ENCODE results near the gene HMGN4. TPM values are rescaled to one million over a fixed set of nuclear protein-coding genes. Genes with fewer than 3 reads are reported as not detected.

The HMGN4 gene
- total and polyA plus RNA-seq, 9 of the 15 experiments (the other 6 are each of a cell fraction or from before 2014, with no cell fraction given): 35.4 to 134 (median 94.1) TPM

DNA sequence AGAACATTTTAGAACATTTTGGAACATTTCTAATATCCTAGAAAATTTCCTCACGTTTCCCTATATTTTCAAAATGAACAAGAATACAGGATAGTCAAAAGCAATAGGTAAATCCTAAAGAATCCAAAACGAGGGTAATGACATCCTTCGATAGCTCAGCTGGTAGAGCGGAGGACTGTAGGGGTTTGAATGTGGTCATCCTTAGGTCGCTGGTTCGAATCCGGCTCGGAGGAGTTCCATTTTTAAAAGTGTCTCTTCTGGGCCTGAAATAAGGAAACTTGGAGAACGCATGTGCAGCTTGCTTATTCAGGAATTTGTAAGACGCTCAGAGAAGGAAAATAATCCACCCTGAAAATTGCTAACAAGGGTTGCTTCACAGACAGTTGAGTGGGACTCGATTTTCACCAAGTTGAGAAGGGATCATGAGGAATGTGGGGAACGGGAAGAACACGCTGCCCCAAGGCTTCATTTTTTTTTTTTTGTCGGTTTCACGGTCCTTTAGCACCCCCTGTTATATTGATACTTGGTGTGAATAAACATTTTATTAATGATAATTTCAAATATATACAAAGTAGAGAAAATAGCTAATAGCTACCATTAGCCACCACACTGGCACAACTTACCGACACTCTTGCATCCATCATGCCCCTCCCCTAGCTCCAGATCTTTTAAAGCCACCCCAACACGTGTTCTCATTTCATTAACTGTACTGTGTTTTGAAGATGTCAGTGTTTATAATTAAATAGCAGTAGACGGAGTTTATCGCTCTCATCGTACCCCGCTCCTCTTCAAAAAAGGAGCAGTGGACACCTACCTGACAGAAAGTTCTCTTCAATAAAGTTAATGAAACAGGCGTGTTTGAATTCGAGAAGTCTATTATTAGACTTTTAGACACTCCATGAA is 56.8 kb downstream of the HMGN4 start (continued):
- no peak for TF ChIP-seq NR2C2 (CRISPR knock-in tag; IDR thresholded peaks at IDR 0.05)
- TF ChIP-seq NR2C2 (tag; IDR thresholded peaks at IDR 0.05): no peak
- TF ChIP-seq NR4A1 (CRISPR knock-in tag; IDR thresholded peaks at IDR 0.05): no peak
- no peak for TF ChIP-seq NR4A1 (tag; IDR thresholded peaks at IDR 0.05)
- TF ChIP-seq CBFA2T3 (IDR thresholded peaks at IDR 0.05): no peak
- TF ChIP-seq, protein P1, sequence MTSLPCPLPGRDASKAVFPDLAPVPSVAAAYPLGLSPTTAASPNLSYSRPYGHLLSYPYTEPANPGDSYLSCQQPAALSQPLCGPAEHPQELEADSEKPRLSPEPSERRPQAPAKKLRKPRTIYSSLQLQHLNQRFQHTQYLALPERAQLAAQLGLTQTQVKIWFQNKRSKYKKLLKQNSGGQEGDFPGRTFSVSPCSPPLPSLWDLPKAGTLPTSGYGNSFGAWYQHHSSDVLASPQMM (CRISPR knock-in tag; IDR thresholded peaks at IDR 0.05): no peak
- TF ChIP-seq, protein P2, sequence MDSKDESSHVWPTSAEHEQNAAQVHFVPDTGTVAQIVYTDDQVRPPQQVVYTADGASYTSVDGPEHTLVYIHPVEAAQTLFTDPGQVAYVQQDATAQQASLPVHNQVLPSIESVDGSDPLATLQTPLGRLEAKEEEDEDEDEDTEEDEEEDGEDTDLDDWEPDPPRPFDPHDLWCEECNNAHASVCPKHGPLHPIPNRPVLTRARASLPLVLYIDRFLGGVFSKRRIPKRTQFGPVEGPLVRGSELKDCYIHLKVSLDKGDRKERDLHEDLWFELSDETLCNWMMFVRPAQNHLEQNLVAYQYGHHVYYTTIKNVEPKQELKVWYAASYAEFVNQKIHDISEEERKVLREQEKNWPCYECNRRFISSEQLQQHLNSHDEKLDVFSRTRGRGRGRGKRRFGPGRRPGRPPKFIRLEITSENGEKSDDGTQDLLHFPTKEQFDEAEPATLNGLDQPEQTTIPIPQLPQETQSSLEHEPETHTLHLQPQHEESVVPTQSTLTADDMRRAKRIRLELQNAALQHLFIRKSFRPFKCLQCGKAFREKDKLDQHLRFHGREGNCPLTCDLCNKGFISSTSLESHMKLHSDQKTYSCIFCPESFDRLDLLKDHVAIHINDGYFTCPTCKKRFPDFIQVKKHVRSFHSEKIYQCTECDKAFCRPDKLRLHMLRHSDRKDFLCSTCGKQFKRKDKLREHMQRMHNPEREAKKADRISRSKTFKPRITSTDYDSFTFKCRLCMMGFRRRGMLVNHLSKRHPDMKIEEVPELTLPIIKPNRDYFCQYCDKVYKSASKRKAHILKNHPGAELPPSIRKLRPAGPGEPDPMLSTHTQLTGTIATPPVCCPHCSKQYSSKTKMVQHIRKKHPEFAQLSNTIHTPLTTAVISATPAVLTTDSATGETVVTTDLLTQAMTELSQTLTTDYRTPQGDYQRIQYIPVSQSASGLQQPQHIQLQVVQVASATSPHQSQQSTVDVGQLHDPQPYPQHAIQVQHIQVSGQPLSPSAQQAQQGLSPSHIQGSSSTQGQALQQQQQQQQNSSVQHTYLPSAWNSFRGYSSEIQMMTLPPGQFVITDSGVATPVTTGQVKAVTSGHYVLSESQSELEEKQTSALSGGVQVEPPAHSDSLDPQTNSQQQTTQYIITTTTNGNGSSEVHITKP (IDR thresholded peaks at IDR 0.05; ENCODE audit: partially characterized antibody): no peak
- TF ChIP-seq, protein P3, sequence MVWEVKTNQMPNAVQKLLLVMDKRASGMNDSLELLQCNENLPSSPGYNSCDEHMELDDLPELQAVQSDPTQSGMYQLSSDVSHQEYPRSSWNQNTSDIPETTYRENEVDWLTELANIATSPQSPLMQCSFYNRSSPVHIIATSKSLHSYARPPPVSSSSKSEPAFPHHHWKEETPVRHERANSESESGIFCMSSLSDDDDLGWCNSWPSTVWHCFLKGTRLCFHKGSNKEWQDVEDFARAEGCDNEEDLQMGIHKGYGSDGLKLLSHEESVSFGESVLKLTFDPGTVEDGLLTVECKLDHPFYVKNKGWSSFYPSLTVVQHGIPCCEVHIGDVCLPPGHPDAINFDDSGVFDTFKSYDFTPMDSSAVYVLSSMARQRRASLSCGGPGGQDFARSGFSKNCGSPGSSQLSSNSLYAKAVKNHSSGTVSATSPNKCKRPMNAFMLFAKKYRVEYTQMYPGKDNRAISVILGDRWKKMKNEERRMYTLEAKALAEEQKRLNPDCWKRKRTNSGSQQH (CRISPR knock-in tag; IDR thresholded peaks at IDR 0.05): peak; percentile 29; the same call in 1 of the 2 replicates
- TF ChIP-seq, protein P4, sequence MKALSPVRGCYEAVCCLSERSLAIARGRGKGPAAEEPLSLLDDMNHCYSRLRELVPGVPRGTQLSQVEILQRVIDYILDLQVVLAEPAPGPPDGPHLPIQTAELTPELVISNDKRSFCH (CRISPR knock-in tag; IDR thresholded peaks at IDR 0.05): no peak
- TF ChIP-seq, protein P4 (tag; IDR thresholded peaks at IDR 0.05): peak; percentile 46; the same call in 1 of the 2 replicates
- TF ChIP-seq, protein P5, sequence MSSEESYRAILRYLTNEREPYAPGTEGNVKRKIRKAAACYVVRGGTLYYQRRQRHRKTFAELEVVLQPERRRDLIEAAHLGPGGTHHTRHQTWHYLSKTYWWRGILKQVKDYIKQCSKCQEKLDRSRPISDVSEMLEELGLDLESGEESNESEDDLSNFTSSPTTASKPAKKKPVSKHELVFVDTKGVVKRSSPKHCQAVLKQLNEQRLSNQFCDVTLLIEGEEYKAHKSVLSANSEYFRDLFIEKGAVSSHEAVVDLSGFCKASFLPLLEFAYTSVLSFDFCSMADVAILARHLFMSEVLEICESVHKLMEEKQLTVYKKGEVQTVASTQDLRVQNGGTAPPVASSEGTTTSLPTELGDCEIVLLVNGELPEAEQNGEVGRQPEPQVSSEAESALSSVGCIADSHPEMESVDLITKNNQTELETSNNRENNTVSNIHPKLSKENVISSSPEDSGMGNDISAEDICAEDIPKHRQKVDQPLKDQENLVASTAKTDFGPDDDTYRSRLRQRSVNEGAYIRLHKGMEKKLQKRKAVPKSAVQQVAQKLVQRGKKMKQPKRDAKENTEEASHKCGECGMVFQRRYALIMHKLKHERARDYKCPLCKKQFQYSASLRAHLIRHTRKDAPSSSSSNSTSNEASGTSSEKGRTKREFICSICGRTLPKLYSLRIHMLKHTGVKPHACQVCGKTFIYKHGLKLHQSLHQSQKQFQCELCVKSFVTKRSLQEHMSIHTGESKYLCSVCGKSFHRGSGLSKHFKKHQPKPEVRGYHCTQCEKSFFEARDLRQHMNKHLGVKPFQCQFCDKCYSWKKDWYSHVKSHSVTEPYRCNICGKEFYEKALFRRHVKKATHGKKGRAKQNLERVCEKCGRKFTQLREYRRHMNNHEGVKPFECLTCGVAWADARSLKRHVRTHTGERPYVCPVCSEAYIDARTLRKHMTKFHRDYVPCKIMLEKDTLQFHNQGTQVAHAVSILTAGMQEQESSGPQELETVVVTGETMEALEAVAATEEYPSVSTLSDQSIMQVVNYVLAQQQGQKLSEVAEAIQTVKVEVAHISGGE (CRISPR knock-in tag; IDR thresholded peaks at IDR 0.05): 0 out of 6 replicates have a peak, but pooled peaks of 1 of the 3 experiments have one; percentile 18

Measured in K562 (cell line).